CD14-positive monocyte (primary cell): ENCODE data around the gene RP9. TPM values are rescaled to one million over a fixed set of nuclear protein-coding genes. Genes with fewer than 3 reads are reported as not detected.

Experiments used
- DNase-seq, 3 donors: peaks; one replicate each; pipeline ENCODE4 v3.0.0-alpha.2; 2011 to 2022
- H2AFZ ChIP-seq: 2 replicates; pipeline ENCODE4 v1.6.0; 2012; ENCODE audit warnings: mild to moderate bottlenecking, low read depth, low read length, inconsistent platforms; ENCODE audit not compliant: insufficient read depth, poor library complexity, severe bottlenecking
- H3K27ac ChIP-seq, 2 donors: 1 replicate in 1 of 2; 2 replicates in 1 of 2; pipeline ENCODE4 v1.5.1; 2012 to 2013; ENCODE audit warnings: low read length in 2 of 2, control low read depth in 1 of 2, inconsistent platforms in 1 of 2, low read depth in 1 of 2, mild to moderate bottlenecking in 1 of 2
- H3K27me3 ChIP-seq, 2 donors: one replicate each; pipeline versions ENCODE4 v1.6.0 to v1.6.1; 2011 to 2013; ENCODE audit warnings: low read length in 2 of 2; ENCODE audit not compliant: control insufficient read depth in 2 of 2, insufficient read depth in 2 of 2
- H3K36me3 ChIP-seq, 2 donors: replicated peaks in 1 of 2; 1 replicate in 1 of 2; 2 replicates in 1 of 2; pipeline versions ENCODE4 v1.5.1 to v1.6.1; 2012 to 2013; ENCODE audit warnings: low read length in 2 of 2, control low read depth in 1 of 2, inconsistent platforms in 1 of 2, mild to moderate bottlenecking in 1 of 2; ENCODE audit not compliant: insufficient read depth in 2 of 2, control insufficient read depth in 1 of 2
- H3K4me1 ChIP-seq, 2 donors: 1 replicate in 1 of 2; 2 replicates in 1 of 2; pipeline versions ENCODE4 v1.5.1 to v1.6.1; 2012 to 2013; ENCODE audit warnings: low read length in 2 of 2, control low read depth in 1 of 2, inconsistent platforms in 1 of 2, mild to moderate bottlenecking in 1 of 2, moderate library complexity in 1 of 2; ENCODE audit not compliant: insufficient read depth in 2 of 2, control insufficient read depth in 1 of 2
- H3K4me2 ChIP-seq: replicated peaks from 2 replicates; pipeline ENCODE3; 2012; ENCODE audit warnings: low read length, moderate library complexity, mild to moderate bottlenecking; ENCODE audit not compliant: poor library complexity, severe bottlenecking; ENCODE audit errors: extremely low read depth
- H3K4me3 ChIP-seq, 3 experiments: fragments of 200-600 bp in 1 of 3; sonication (generic) in 1 of 3; replicated peaks in 1 of 3; 1 replicate in 2 of 3; 2 replicates in 1 of 3; pipeline ENCODE4 v1.5.1; 2011 to 2013; ENCODE audit warnings: low read length in 3 of 3, mild to moderate bottlenecking in 3 of 3, control low read depth in 2 of 3, low read depth in 2 of 3, inconsistent platforms in 1 of 3, moderate library complexity in 1 of 3
- H3K79me2 ChIP-seq: 2 replicates; pipeline ENCODE4 v1.6.0; 2012; ENCODE audit warnings: mild to moderate bottlenecking, control low read depth, inconsistent platforms, low read length, moderate library complexity; ENCODE audit not compliant: insufficient read depth
- H3K9ac ChIP-seq: 2 replicates; pipeline ENCODE4 v1.6.0; 2017; ENCODE audit warnings: low read length, mild to moderate bottlenecking; ENCODE audit not compliant: insufficient read depth, poor library complexity, severe bottlenecking
- H3K9me3 ChIP-seq, 2 donors: replicated peaks in 1 of 2; 1 replicate in 1 of 2; 2 replicates in 1 of 2; pipeline versions ENCODE4 v1.5.1 to v1.6.1; 2012 to 2013; ENCODE audit warnings: low read length in 2 of 2, control low read depth in 1 of 2; ENCODE audit not compliant: control insufficient read depth in 1 of 2, insufficient read depth in 1 of 2
- H4K20me1 ChIP-seq: 2 replicates; pipeline ENCODE4 v1.6.0; 2012; ENCODE audit warnings: mild to moderate bottlenecking, low read length, control low read depth, moderate library complexity; ENCODE audit not compliant: insufficient read depth
- H3K27ac Mint-ChIP-seq, 7 donors: one replicate each; pipeline ENCODE4 v1.8.0; 2020; ENCODE audit warnings: mild to moderate bottlenecking in 7 of 7, mixed read lengths in 7 of 7, moderate library complexity in 6 of 7, inconsistent platforms in 2 of 7
- H3K27me3 Mint-ChIP-seq, 3 donors: one replicate each; pipeline ENCODE4 v1.8.0; 2021 to 2022; ENCODE audit warnings: low read depth in 3 of 3, mild to moderate bottlenecking in 3 of 3, mixed read lengths in 3 of 3, moderate library complexity in 3 of 3, inconsistent platforms in 1 of 3
- H3K36me3 Mint-ChIP-seq, 2 donors: one replicate each; pipeline ENCODE4 v1.8.0; 2020; ENCODE audit warnings: mixed read lengths in 2 of 2, inconsistent platforms in 1 of 2, mild to moderate bottlenecking in 1 of 2
- H3K4me1 Mint-ChIP-seq: one replicate; pipeline ENCODE4 v1.8.0; 2020; ENCODE audit warnings: mild to moderate bottlenecking, mixed read lengths
- H3K4me3 Mint-ChIP-seq, 2 donors: one replicate each; pipeline ENCODE4 v1.8.0; 2020; ENCODE audit warnings: mild to moderate bottlenecking in 2 of 2, mixed read lengths in 2 of 2, moderate library complexity in 1 of 2
- H3K9me3 Mint-ChIP-seq, 7 donors: one replicate each; pipeline ENCODE4 v1.8.0; 2020 to 2022; ENCODE audit warnings: mixed read lengths in 7 of 7, mild to moderate bottlenecking in 6 of 7, moderate library complexity in 6 of 7, inconsistent platforms in 2 of 7
- CTCF ChIP-seq: fragments of 200-600 bp; IDR thresholded peaks from one replicate; pipeline ENCODE4 v1.8.0; 2022; ENCODE audit warnings: antibody characterized with exemption, mild to moderate bottlenecking
- WGBS: methylation state at CpG from one replicate; pipeline ENCODE4 v1.1.5; 2013; ENCODE audit warnings: missing lambda C conversion rate; ENCODE audit not compliant: insufficient coverage; 5-methylcytosine and 5-hydroxymethylcytosine counted together
- intact Hi-C, 2 donors: fragments of 100-400 bp; cut with micrococcal nuclease; formaldehyde crosslinking; loops; one replicate each; pipeline versions ENCODE4 v1.15.0 to v1.15.1; 2023
- polyA plus RNA-seq, 3 donors: library from polyadenylated mRNA; depleted of rRNA in 1 of 3; unstranded in 2 of 3; stranded (reverse) in 1 of 3; fragments of 300-500 nt in 2 of 3; fragments of >200 nt in 1 of 3; fragmentation: Illumina TruSeq in 2 of 3; gene quantifications; 1 replicate in 2 of 3; 2 replicates in 1 of 3; pipeline ENCODE4 v1.2.3, GENCODE V29; 2012 to 2021

The RP9 gene
- polyA plus RNA-seq, 3 donors: 6.5 to 12.7 (median 8.7) TPM

- Histone ChIP-seq H3K27me3 (no peaks in the 10 kb centered on the region), H3K9me3 (no peaks in the 10 kb centered on the region), H3K79me2 (peaks cover 79% of the 10 kb centered on the region), H3K9ac (no peak overlapping the region), H4K20me1 (peaks cover 68% of the 10 kb centered on the region), H3K4me2 (no peak overlapping the region), H3K4me1 (peaks cover 25 to 39% of the 10 kb centered on the region in 2 donors), H3K36me3 (no peaks in the 10 kb centered on the region), H3K4me3 (no peak overlapping the region), H2AFZ (no peak overlapping the region), H3K27ac (no peak overlapping the region)
- intact Hi-C loops: loop anchor here (5.0 to 10.0 kb wide), 4 partner anchors 48 to 565 kb away; partner anchors contain the start of genes KBTBD2 (in 2 of the 2), AVL9 (in 1 of the 2), BBS9 (in 1 of the 2) and LSM5 (in 1 of the 2)
- Mint-ChIP-seq H3K27ac (peak overlapping the region in 2 of 7 donors; percentile 30 to 55), H3K9me3 (peaks cover 0 to 3% (median 0%) of the 10 kb centered on the region in 7 donors), H3K27me3 (peaks cover 0 to 1% (median 0%) of the 10 kb centered on the region in 3 donors), H3K4me1 (peaks cover 39% of the 10 kb centered on the region), H3K4me3 (no peak overlapping the region), H3K36me3 (peaks cover 10 to 12% of the 10 kb centered on the region in 2 donors)
- 68% methylated on average over 4 of the region's 4 CpGs for WGBS
- no peak for DNase-seq
- no peak for TF ChIP-seq CTCF
Measured at GRCh38 chr7:33059635-33060034, 49.6 kb downstream of the RP9 start.

GRCh38 chr7:33055158-33055557 lies 54.0 kb downstream of the RP9 start:
- Histone ChIP-seq H3K4me3 (no peak overlapping the region), H2AFZ (no peak overlapping the region), H3K36me3 (no peaks in the 10 kb centered on the region), H3K4me2 (no peak overlapping the region), H3K9me3 (no peaks in the 10 kb centered on the region), H3K9ac (no peak overlapping the region), H4K20me1 (peaks cover 78% of the 10 kb centered on the region), H3K79me2 (peaks cover 92% of the 10 kb centered on the region), H3K27ac (peak overlapping the region in 1 of 2 donors; percentile 71), H3K4me1 (peaks cover 25 to 44% of the 10 kb centered on the region in 2 donors), H3K27me3 (no peaks in the 10 kb centered on the region)
- no peak for DNase-seq
- H3K9me3 Mint-ChIP-seq: peaks cover 0 to 3% (median 0%) of the 10 kb centered on the region in 7 donors
- intact Hi-C loops: no loop called here
- no peaks in the 10 kb centered on the region for H3K27me3 Mint-ChIP-seq
- WGBS: 100% methylated on average over 2 of the region's 5 CpGs
- TF ChIP-seq CTCF: no peak
- H3K4me3 Mint-ChIP-seq: no peak overlapping the region
- H3K36me3 Mint-ChIP-seq: peaks cover 10 to 12% of the 10 kb centered on the region in 2 donors
- H3K27ac Mint-ChIP-seq: peak overlapping the region; percentile 46 to 82 (median 62)
- peaks cover 40% of the 10 kb centered on the region for H3K4me1 Mint-ChIP-seq
